Measurements from ENCODE around the gene SARM1.

Gene SARM1

GRCh38 chr17:28344435-28344901, 27.0 kb upstream of the SARM1 start:
- Histone ChIP-seq H4K20me1 (ENCODE audit: insufficient read depth, low read length) (no peaks in the 10 kb centered on the region), H3K9me2 (replicated peaks; ENCODE audit: insufficient read depth, low read length) (no peaks in the 10 kb centered on the region), H3K79me2 (ENCODE audit: low read length) (peaks cover under 1% of the 10 kb centered on the region; the same call in 1 of the 2 replicates), H3K27ac (ENCODE audit: low read length) (peak overlapping the region; percentile 75; the same call in 1 of the 2 replicates), H3K36me3 (replicated peaks; ENCODE audit: insufficient read depth, low read length) (peaks cover 14% of the 10 kb centered on the region), H3F3A (ENCODE audit: insufficient read depth, low read length) (peaks cover 22% of the 10 kb centered on the region), H3K9ac (ENCODE audit: low read length) (no peak overlapping the region), H3K27me3 (replicated peaks; ENCODE audit: insufficient read depth, low read length) (no peaks in the 10 kb centered on the region), H3K4me1 (ENCODE audit: low read length) (peaks cover 26% of the 10 kb centered on the region), H2AFZ (ENCODE audit: low read length) (no peak overlapping the region), H3K9me3 (replicated peaks; ENCODE audit: insufficient read depth, low read length) (no peaks in the 10 kb centered on the region), H3K4me3 (ENCODE audit: low read length) (no peak overlapping the region), H3K4me2 (ENCODE audit: low read depth, low read length) (peak overlapping the region; percentile 48)
- TF ChIP-seq EZH2 (optimal IDR thresholded peaks at IDR 0.05; ENCODE audit: low read depth, low read length): no peak
- TF ChIP-seq CTCF (IDR thresholded peaks at IDR 0.05; ENCODE audit: low read length): no peak
- no peak for TF ChIP-seq EZH2phosphoT487 (IDR thresholded peaks at IDR 0.05; ENCODE audit: low read length)
- no peak for DNase-seq

GRCh38 chr17:28345419-28346198, 25.9 kb upstream of the SARM1 start:
- no peaks in the 10 kb centered on the region for H4K20me1 ChIP-seq (ENCODE audit: insufficient read depth, low read length)

GRCh38 chr17:28346199-28346580, 25.3 kb upstream of the SARM1 start:
- Histone ChIP-seq H3K4me2 (ENCODE audit: low read depth, low read length) (no peak overlapping the region), H3K9me2 (replicated peaks; ENCODE audit: insufficient read depth, low read length) (no peaks in the 10 kb centered on the region), H4K20me1 (ENCODE audit: insufficient read depth, low read length) (no peaks in the 10 kb centered on the region), H3K9ac (ENCODE audit: low read length) (no peak overlapping the region), H2AFZ (ENCODE audit: low read length) (no peak overlapping the region), H3K9me3 (replicated peaks; ENCODE audit: insufficient read depth, low read length) (no peaks in the 10 kb centered on the region), H3K4me3 (ENCODE audit: low read length) (no peak overlapping the region), H3K79me2 (ENCODE audit: low read length) (no peaks in the 10 kb centered on the region), H3K27me3 (replicated peaks; ENCODE audit: insufficient read depth, low read length) (no peaks in the 10 kb centered on the region), H3K36me3 (replicated peaks; ENCODE audit: insufficient read depth, low read length) (peaks cover 14% of the 10 kb centered on the region), H3K4me1 (ENCODE audit: low read length) (peaks cover 26% of the 10 kb centered on the region), H3F3A (ENCODE audit: insufficient read depth, low read length) (peaks cover 22% of the 10 kb centered on the region), H3K27ac (ENCODE audit: low read length) (no peak overlapping the region)
- DNase-seq: no peak
- no peak for TF ChIP-seq CTCF (IDR thresholded peaks at IDR 0.05; ENCODE audit: low read length)
- no peak for TF ChIP-seq EZH2 (optimal IDR thresholded peaks at IDR 0.05; ENCODE audit: low read depth, low read length)
- TF ChIP-seq EZH2phosphoT487 (IDR thresholded peaks at IDR 0.05; ENCODE audit: low read length): no peak

More at GRCh38 chr17:28345419-28346198, 25.9 kb upstream of the SARM1 start:
- Histone ChIP-seq H3K27ac (ENCODE audit: low read length) (no peak overlapping the region), H3K4me3 (ENCODE audit: low read length) (no peak overlapping the region), H3F3A (ENCODE audit: insufficient read depth, low read length) (peaks cover 22% of the 10 kb centered on the region), H3K4me1 (ENCODE audit: low read length) (peaks cover 26% of the 10 kb centered on the region), H2AFZ (ENCODE audit: low read length) (no peak overlapping the region), H3K27me3 (replicated peaks; ENCODE audit: insufficient read depth, low read length) (no peaks in the 10 kb centered on the region), H3K36me3 (replicated peaks; ENCODE audit: insufficient read depth, low read length) (peaks cover 14% of the 10 kb centered on the region), H3K9ac (ENCODE audit: low read length) (no peak overlapping the region), H3K79me2 (ENCODE audit: low read length) (no peaks in the 10 kb centered on the region), H3K4me2 (ENCODE audit: low read depth, low read length) (no peak overlapping the region), H3K9me2 (replicated peaks; ENCODE audit: insufficient read depth, low read length) (no peaks in the 10 kb centered on the region), H3K9me3 (replicated peaks; ENCODE audit: insufficient read depth, low read length) (no peaks in the 10 kb centered on the region)
- no peak for DNase-seq
- TF ChIP-seq EZH2 (optimal IDR thresholded peaks at IDR 0.05; ENCODE audit: low read depth, low read length): no peak
- TF ChIP-seq EZH2phosphoT487 (IDR thresholded peaks at IDR 0.05; ENCODE audit: low read length): no peak
- TF ChIP-seq CTCF (IDR thresholded peaks at IDR 0.05; ENCODE audit: low read length): no peak
